C4-2B (cell line): ENCODE results near the gene USP48.

Experiments used
- CTCF ChIP-seq: fragments of 450-650 bp; conservative IDR thresholded peaks from 2 replicates; pipeline ENCODE4 v1.5.1; 2017; ENCODE audit warnings: mild to moderate bottlenecking
- ZFX ChIP-seq: fragments of 450-650 bp; IDR thresholded peaks from 2 replicates; pipeline ENCODE4 v1.6.1; 2017

GRCh38 chr1:21758614-21759013, 24.3 kb downstream of the USP48 start:
- TF ChIP-seq CTCF (no peak), ZFX (no peak)
